ENCODE data around the gene COL26A1. TPM values are rescaled to one million over a fixed set of nuclear protein-coding genes. Genes with fewer than 3 reads are reported as not detected.

COL26A1 gene
- polyA plus RNA-seq, 1 donor from 2014 or later = 36.6 TPM

DNA sequence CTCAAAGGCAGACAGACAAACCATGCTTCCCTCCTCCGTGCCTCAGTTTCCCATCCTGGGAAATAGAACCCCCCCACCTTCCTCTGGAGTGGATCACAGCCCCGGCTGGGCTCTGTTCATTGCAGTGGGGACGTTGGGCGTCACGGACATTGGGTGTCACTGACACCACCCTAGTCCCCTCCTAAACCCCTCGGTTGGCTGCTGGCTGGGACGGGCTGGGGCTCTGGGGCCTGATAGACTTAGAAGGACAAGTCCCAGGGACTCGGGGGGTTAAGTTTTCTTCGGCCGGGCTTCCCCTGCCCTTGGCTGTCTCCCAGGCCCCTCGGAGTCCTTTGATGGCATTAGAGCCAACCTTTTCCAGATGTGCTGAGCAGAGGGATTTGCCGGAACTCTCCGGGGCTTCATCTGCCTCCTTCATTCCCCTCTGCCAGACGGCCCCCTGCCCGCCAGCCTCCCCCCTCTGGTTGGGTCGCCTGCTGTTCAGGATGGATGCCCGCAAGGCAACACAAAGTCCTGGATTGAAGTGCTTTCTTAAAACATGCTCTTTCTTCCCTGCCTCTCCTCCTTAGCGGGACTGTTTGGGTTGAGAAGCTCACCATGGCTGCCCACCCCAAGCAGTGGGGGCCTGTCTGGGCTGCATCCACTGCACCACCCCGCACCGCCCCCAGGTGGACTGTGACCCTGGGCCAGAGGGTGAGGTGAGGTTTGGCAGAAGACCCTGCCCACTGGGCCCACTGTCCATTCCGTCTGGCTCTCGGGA lies 73.0 kb downstream of the COL26A1 start:
- Histone ChIP-seq H3F3A (ENCODE audit: insufficient read depth, low read length, poor library complexity, severe bottlenecking) (no peaks in the 10 kb centered on the region), H3K4me3 (ENCODE audit: low read length) (no peak overlapping the region), H3K4me2 (ENCODE audit: low read length) (no peak overlapping the region), H3K36me3 (ENCODE audit: insufficient read depth, low read length) (no peaks in the 10 kb centered on the region), H3K27ac (ENCODE audit: low read length) (no peak overlapping the region), H4K20me1 (ENCODE audit: insufficient read depth) (no peaks in the 10 kb centered on the region), H3K27me3 (ENCODE audit: insufficient read depth, low read depth, low read length) (no peaks in the 10 kb centered on the region), H3K9ac (ENCODE audit: low read length) (no peak overlapping the region), H3K79me2 (replicated peaks; ENCODE audit: insufficient read depth, low read length) (no peaks in the 10 kb centered on the region), H3K9me3 (ENCODE audit: low read length) (no peaks in the 10 kb centered on the region), H3K9me2 (ENCODE audit: insufficient read depth, low read length) (no peaks in the 10 kb centered on the region), H2AFZ (ENCODE audit: low read depth, low read length) (no peak overlapping the region)
- TF ChIP-seq REST (IDR thresholded peaks at IDR 0.05; ENCODE audit: borderline replicate concordance) = no peak

GRCh38 chr7:101436221-101436735 lies 73.6 kb downstream of the COL26A1 start:
- Histone ChIP-seq H2AFZ (ENCODE audit: low read depth, low read length) (no peak overlapping the region), H3K27me3 (ENCODE audit: insufficient read depth, low read depth, low read length) (no peaks in the 10 kb centered on the region), H3K4me3 (ENCODE audit: low read length) (no peak overlapping the region), H3K27ac (ENCODE audit: low read length) (no peak overlapping the region), H3K9me3 (ENCODE audit: low read length) (no peaks in the 10 kb centered on the region), H3K79me2 (replicated peaks; ENCODE audit: insufficient read depth, low read length) (no peaks in the 10 kb centered on the region), H3K4me2 (ENCODE audit: low read length) (no peak overlapping the region), H3F3A (ENCODE audit: insufficient read depth, low read length, poor library complexity, severe bottlenecking) (no peaks in the 10 kb centered on the region), H3K9me2 (ENCODE audit: insufficient read depth, low read length) (no peaks in the 10 kb centered on the region), H3K36me3 (ENCODE audit: insufficient read depth, low read length) (no peaks in the 10 kb centered on the region), H4K20me1 (ENCODE audit: insufficient read depth) (no peaks in the 10 kb centered on the region), H3K9ac (ENCODE audit: low read length) (no peak overlapping the region)
- no peak for TF ChIP-seq REST (IDR thresholded peaks at IDR 0.05; ENCODE audit: borderline replicate concordance)
- no peak for TF ChIP-seq SMC3 (conservative IDR thresholded peaks at IDR 0.05; ENCODE audit: poor library complexity)

- no peak for TF ChIP-seq SMC3 (conservative IDR thresholded peaks at IDR 0.05; ENCODE audit: poor library complexity)
- no peak for TF ChIP-seq RAD21 (conservative IDR thresholded peaks at IDR 0.05)
- TF ChIP-seq CTCF (IDR thresholded peaks at IDR 0.05; ENCODE audit: poor library complexity, severe bottlenecking) = no peak
- TF ChIP-seq TAF1 (IDR thresholded peaks at IDR 0.05; ENCODE audit: low read depth) = no peak
- TF ChIP-seq POLR2AphosphoS5 (IDR thresholded peaks at IDR 0.05) = no peak
- TF ChIP-seq MXI1 (conservative IDR thresholded peaks at IDR 0.05; ENCODE audit: poor library complexity, severe bottlenecking) = no peak
- no peaks in the 10 kb centered on the region for H3K36me3 ChIP-seq (ENCODE audit: insufficient read depth, low read length)
These were observed 74.3 kb downstream of the COL26A1 start for GRCh38 chr7:101436857-101437576.

More at GRCh38 chr7:101436857-101437576, 74.3 kb downstream of the COL26A1 start:
- Histone ChIP-seq H3K9me2 (ENCODE audit: insufficient read depth, low read length) (no peaks in the 10 kb centered on the region), H3F3A (ENCODE audit: insufficient read depth, low read length, poor library complexity, severe bottlenecking) (no peaks in the 10 kb centered on the region), H3K4me2 (ENCODE audit: low read length) (no peak overlapping the region), H3K9ac (ENCODE audit: low read length) (no peak overlapping the region), H2AFZ (ENCODE audit: low read depth, low read length) (no peak overlapping the region), H3K4me3 (ENCODE audit: low read length) (no peak overlapping the region), H3K79me2 (replicated peaks; ENCODE audit: insufficient read depth, low read length) (no peaks in the 10 kb centered on the region), H3K27ac (ENCODE audit: low read length) (no peak overlapping the region), H3K9me3 (ENCODE audit: low read length) (no peaks in the 10 kb centered on the region), H3K27me3 (ENCODE audit: insufficient read depth, low read depth, low read length) (no peaks in the 10 kb centered on the region), H4K20me1 (ENCODE audit: insufficient read depth) (no peaks in the 10 kb centered on the region)

Data from neural cell (in vitro differentiated cells).